Subcutaneous abdominal adipose tissue (tissue), 5 donors: Measurements from ENCODE around the gene BAIAP2L1.

ENCODE experiments used
- H3K27ac ChIP-seq: one replicate; pipeline ENCODE4 v1.7.0; 2013; ENCODE audit warnings: low read depth, mild to moderate bottlenecking, inconsistent platforms, low read length, moderate library complexity
- H3K27me3 ChIP-seq, 5 donors: one replicate each; pipeline ENCODE4 v1.7.0; 2013; ENCODE audit warnings: low read length in 5 of 5, inconsistent platforms in 1 of 5; ENCODE audit not compliant: control insufficient read depth in 5 of 5, insufficient read depth in 4 of 5
- H3K36me3 ChIP-seq, 5 donors: one replicate each; pipeline ENCODE4 v1.7.0; 2013; ENCODE audit warnings: low read length in 5 of 5; ENCODE audit not compliant: control insufficient read depth in 5 of 5, insufficient read depth in 5 of 5
- H3K4me1 ChIP-seq, 5 donors: one replicate each; pipeline ENCODE4 v1.7.0; 2013; ENCODE audit warnings: low read length in 5 of 5, mild to moderate bottlenecking in 3 of 5, moderate library complexity in 1 of 5; ENCODE audit not compliant: control insufficient read depth in 5 of 5, insufficient read depth in 5 of 5
- H3K4me3 ChIP-seq, 5 donors: one replicate each; pipeline ENCODE4 v1.7.0; 2013; ENCODE audit warnings: low read length in 5 of 5, low read depth in 1 of 5
- H3K9ac ChIP-seq, 5 donors: one replicate each; pipeline ENCODE4 v1.7.0; 2013; ENCODE audit warnings: low read length in 5 of 5, mild to moderate bottlenecking in 4 of 5, moderate library complexity in 3 of 5
- H3K9me3 ChIP-seq, 5 donors: one replicate each; pipeline ENCODE4 v1.7.0; 2013; ENCODE audit warnings: low read length in 5 of 5; ENCODE audit not compliant: control insufficient read depth in 5 of 5
- donor health status: healthy.
- donor health status: healthy.
- donor health status: healthy.
- donor health status: healthy.
- donor health status: healthy.

BAIAP2L1 gene

DNA sequence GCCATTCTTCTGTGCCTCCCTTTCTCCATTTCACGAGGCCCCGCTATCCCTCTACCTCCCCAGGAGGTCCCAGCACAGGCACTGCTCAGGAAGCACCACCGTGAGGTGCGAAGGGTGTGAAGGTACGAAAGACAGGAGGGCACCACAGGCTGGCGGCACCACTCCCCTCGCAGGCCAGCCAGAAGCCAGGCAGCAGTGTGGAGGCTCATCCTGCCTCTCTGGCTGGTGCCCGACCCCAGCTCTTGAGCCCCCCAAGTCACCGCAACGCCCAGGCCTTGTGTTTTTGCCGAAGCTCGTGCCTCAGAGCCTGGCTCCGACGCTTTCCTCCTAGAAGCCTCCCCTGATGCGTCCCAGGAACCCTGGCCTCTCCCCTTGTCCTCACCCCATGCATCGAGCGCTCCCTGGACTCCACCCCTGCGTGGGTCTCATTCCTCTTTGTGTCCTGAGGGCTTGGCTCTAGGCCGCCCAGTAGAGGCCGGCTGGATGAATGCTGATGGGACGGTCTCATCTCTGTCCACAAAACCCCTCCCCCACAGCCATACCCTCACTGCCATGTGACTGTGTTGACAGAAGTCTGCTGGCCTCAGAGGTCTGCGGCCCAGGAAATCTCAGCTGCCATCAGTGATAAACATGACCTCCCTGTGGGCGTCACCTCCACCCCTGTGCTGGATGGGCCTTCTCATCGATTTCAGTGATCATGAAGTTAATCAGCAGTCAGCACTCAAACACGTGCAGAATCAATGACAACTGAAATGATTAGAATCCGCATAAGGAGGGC is 100.1 kb downstream of the BAIAP2L1 start:
- no peak overlapping the region for H3K27ac ChIP-seq

DNA sequence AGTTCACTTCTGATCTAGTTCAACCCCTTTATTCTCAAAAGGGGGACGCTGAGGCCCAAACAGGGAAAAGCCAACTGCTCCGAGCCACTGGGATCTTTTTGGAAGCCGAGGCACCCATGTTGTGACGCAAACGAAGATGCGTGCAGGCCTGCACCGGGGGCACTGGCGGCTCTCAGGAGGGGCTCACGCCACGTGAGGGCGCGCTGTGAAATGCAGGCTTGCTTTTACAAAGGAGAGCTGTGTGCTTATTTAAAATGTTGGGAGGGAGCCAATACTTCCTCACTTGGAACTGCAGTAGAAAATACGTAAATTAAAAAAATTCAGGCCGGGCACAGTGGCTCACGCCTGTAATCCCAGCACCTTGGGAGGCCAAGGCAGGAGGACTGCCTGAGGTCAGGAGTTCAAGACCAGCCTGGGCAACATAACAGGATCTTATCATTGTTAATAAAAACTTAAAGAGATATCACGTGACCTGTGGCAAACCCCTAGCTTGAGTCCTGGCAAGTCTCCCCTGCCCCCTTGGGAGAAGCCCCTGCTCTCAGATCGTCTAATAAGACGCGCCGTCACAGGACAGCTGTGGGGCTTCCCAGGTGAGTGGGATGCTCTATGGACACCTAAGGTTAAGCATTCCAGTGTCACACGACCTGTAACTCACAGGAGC is 103.1 kb downstream of the BAIAP2L1 start:
- Histone ChIP-seq H3K9me3 (no peaks in the 10 kb centered on the region), H3K4me3 (no peak overlapping the region), H3K4me1 (peaks cover 0 to 19% (median 11%) of the 10 kb centered on the region in 5 donors), H3K27me3 (no peaks in the 10 kb centered on the region), H3K27ac (no peak overlapping the region), H3K9ac (no peak overlapping the region), H3K36me3 (peaks cover 0 to 49% (median 30%) of the 10 kb centered on the region in 5 donors)

More for the DNA sequence above, 100.1 kb downstream of the BAIAP2L1 start:
- Histone ChIP-seq H3K4me1 (peaks cover 0 to 5% (median under 1%) of the 10 kb centered on the region in 5 donors), H3K27me3 (no peaks in the 10 kb centered on the region), H3K9ac (no peak overlapping the region), H3K4me3 (no peak overlapping the region), H3K36me3 (peaks cover 0 to 38% (median 12%) of the 10 kb centered on the region in 5 donors), H3K9me3 (no peaks in the 10 kb centered on the region)

DNA sequence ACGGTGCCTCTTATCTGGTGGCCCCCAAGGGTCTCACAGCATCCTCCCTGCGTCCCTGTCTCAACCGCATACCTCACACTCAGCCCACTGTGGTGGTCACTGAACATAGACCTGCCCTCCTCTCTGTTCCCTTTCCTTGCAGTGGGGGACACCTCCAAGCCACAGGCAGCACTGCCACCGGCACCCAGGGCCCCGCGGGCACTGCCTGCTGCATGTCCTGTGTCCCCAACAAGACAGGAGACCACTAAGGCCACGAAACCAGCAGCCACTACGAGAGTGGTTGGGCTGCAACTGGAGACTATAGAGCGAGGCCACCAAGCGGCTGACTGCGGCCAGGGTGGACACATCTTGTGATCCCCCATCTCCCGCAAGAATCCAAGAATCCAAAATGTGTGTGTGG is 104.1 kb downstream of the BAIAP2L1 start:
- Histone ChIP-seq H3K27me3 (no peaks in the 10 kb centered on the region), H3K4me1 (peaks cover 0 to 21% (median 11%) of the 10 kb centered on the region in 5 donors), H3K9me3 (no peaks in the 10 kb centered on the region), H3K9ac (no peak overlapping the region), H3K27ac (no peak overlapping the region), H3K4me3 (no peak overlapping the region), H3K36me3 (peaks cover 0 to 57% (median 39%) of the 10 kb centered on the region in 5 donors)

DNA sequence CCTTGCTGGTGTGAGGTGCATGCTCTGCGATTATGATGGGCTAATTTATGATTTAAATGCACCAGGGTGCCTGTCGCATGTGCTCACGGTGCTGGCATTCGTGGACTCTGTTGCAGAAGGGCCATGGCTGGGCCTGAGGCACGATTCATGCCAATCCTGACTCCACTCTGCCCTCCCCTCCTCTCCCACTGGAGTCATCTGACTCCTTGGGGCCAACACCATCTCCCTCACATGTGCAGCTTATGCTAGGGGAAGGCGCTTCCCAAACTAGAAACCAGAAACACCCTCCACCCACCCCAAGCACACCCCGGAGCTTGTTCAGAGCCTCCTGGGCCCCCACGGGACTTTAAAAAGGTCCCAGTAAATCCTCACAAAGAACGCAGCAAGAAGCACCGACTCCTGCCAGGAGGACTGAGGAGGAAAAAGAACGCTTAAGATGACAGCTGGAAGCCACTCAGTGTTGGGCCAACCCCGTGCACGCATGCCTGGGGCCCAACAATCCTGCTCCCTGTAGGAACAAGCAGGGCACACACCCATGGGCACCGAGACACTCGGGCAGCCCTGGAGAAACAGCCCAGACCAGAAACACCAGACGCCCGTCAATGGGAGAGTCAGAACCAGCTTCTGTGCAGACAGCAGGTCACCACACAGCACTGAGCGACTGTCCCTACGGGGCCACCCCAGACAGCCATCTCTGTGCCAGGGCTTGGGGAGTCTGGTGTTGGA is 105.3 kb downstream of the BAIAP2L1 start:
- no peak overlapping the region for H3K27ac ChIP-seq
- no peaks in the 10 kb centered on the region for H3K9me3 ChIP-seq
- H3K4me1 ChIP-seq: peaks cover 0 to 22% (median 11%) of the 10 kb centered on the region in 5 donors
- H3K9ac ChIP-seq: peak overlapping the region in 1 of 5 donors; percentile 35
- peaks cover 0 to 63% (median 46%) of the 10 kb centered on the region in 5 donors for H3K36me3 ChIP-seq
- no peaks in the 10 kb centered on the region for H3K27me3 ChIP-seq
- H3K4me3 ChIP-seq: no peak overlapping the region

GRCh38 chr7:98294798-98295382 is 106.0 kb downstream of the BAIAP2L1 start:
- no peaks in the 10 kb centered on the region for H3K27me3 ChIP-seq
- H3K4me3 ChIP-seq: no peak overlapping the region
- H3K27ac ChIP-seq: no peak overlapping the region
- no peaks in the 10 kb centered on the region for H3K9me3 ChIP-seq
- peaks cover 0 to 59% (median 49%) of the 10 kb centered on the region in 5 donors for H3K36me3 ChIP-seq
- peak overlapping the region in 1 of 5 donors; percentile 35 for H3K9ac ChIP-seq
- peaks cover 0 to 23% (median 11%) of the 10 kb centered on the region in 5 donors for H3K4me1 ChIP-seq

DNA sequence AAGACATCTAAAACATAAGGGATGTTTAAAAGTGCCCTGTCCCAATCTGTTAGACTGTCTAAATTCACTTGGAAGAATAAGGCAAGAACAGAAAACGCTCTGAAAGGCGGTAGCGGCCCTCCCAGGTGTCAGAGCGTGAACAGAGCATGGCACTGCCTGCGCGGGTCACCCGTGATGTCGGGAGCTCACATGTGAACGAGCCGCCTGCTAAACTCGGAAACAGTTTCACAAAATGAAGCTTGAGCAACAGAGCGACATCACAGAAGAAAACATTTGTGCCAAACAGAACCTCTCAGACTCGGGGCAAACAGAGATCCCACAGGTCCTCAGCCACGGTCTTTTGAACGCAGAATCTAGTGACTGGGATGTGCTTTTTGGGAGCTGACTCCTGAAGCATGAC is 106.6 kb downstream of the BAIAP2L1 start:
- Histone ChIP-seq H3K9me3 (no peaks in the 10 kb centered on the region), H3K36me3 (peaks cover 0 to 61% (median 53%) of the 10 kb centered on the region in 5 donors), H3K9ac (no peak overlapping the region), H3K27me3 (no peaks in the 10 kb centered on the region), H3K27ac (no peak overlapping the region), H3K4me1 (peaks cover 0 to 29% (median 16%) of the 10 kb centered on the region in 5 donors), H3K4me3 (no peak overlapping the region)

GRCh38 chr7:98293746-98294145 is 107.1 kb downstream of the BAIAP2L1 start:
- peaks cover 0 to 67% (median 58%) of the 10 kb centered on the region in 5 donors for H3K36me3 ChIP-seq

DNA sequence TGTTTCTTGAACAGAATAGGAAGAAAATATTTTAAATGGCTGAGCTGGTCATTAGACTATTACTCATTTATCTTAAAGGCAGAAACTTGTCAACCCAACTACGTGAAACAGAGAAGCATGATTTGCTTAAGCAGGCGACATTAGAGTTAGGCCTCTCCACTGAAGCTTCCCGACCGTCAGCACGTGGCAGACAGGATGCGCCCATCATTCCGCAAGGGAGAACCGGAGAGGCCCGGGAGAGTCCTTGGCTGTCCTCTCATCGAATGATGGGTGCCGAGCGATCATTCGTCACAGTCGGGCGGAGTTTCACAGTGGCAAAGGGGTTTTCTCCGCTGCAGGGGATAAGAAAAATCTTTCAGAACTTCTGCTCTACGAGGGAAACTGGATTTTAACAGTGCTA is 107.6 kb downstream of the BAIAP2L1 start:
- Histone ChIP-seq H3K27me3 (no peaks in the 10 kb centered on the region), H3K4me3 (no peak overlapping the region), H3K36me3 (peaks cover 0 to 72% (median 62%) of the 10 kb centered on the region in 5 donors), H3K9me3 (no peaks in the 10 kb centered on the region), H3K27ac (no peak overlapping the region), H3K9ac (no peak overlapping the region), H3K4me1 (peaks cover 0 to 39% (median 24%) of the 10 kb centered on the region in 5 donors)

More at GRCh38 chr7:98293746-98294145, 107.1 kb downstream of the BAIAP2L1 start:
- Histone ChIP-seq H3K4me3 (no peak overlapping the region), H3K9ac (no peak overlapping the region), H3K9me3 (no peaks in the 10 kb centered on the region), H3K27ac (no peak overlapping the region), H3K27me3 (no peaks in the 10 kb centered on the region), H3K4me1 (peaks cover 0 to 34% (median 19%) of the 10 kb centered on the region in 5 donors)

DNA sequence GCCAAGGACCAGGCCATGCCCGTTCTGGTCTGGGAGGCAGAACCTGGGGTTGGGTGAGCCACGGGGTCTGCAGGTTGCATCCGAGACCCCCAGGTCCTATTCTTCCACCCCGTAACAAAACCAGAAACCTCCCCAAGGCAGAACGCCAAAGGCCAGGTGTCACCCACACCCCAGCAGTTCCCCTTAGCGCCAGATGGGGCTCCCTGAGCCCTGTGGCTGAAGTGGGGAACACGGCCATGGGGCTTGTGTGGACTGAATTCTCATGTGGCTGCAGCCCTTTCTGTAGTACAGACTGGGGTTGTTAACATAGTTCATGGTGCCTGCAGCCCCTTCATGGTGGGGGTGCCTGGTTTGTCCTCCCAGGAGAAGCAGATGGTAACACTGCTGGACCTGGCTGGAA is 109.2 kb downstream of the BAIAP2L1 start:
- no peak overlapping the region for H3K27ac ChIP-seq
- no peak overlapping the region for H3K4me3 ChIP-seq
- H3K36me3 ChIP-seq: peaks cover 0 to 72% (median 60%) of the 10 kb centered on the region in 5 donors
- H3K9me3 ChIP-seq: no peaks in the 10 kb centered on the region
- no peak overlapping the region for H3K9ac ChIP-seq
- no peaks in the 10 kb centered on the region for H3K27me3 ChIP-seq
- peaks cover 1 to 54% (median 40%) of the 10 kb centered on the region in 5 donors for H3K4me1 ChIP-seq
